GDM1 (cell line): Measurements from ENCODE around the gene UBR3.
"Not testable (repeated sequence)": the region's sequence is repeated elsewhere in the genome, so short reads cannot be mapped to it uniquely, and the experiment has no call there.

Experiments
- DNase-seq: peaks from one replicate; lab custom pipeline; 2025; lab: John Stamatoyannopoulos, UW

Gene UBR3

DNA sequence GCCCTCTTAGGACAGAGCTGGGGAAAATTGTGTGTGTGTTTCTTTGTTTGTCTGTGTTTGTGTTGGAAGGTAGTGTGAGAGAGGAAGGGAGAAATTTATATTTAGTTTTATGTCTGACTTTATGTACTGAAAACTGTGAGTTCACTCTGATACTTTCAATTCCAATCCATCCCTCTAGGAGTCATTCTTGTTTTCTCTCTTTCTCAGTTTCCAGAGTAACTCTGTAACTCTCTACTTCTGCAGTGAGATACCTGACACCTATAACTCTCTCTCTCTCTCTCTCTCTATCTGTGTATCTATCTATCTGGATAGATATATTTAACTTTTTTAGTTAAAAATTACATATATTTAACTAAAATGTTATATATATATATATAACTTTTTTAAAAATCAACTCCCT, 128.7 kb downstream of the UBR3 start:
- DNase-seq = no peak

DNA sequence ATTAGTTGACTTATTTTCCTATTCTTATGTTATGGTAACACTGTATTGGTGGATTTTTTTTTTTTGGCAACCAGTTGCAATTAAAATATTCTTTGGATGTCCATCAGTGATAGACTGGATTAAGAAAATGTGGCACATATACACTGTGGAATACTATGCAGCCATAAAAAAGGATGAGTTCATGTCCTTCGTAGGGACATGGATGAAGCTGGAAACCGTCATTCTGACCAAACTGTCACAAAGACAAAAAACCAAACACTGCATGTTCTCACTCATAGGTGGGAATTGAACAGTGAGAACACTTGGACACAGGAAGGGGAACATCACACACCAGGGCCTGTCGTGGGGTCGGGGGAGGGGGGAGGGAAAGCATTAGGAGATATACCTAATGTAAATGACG, 130.0 kb downstream of the UBR3 start:
- DNase-seq = not testable (repeated sequence)

DNA sequence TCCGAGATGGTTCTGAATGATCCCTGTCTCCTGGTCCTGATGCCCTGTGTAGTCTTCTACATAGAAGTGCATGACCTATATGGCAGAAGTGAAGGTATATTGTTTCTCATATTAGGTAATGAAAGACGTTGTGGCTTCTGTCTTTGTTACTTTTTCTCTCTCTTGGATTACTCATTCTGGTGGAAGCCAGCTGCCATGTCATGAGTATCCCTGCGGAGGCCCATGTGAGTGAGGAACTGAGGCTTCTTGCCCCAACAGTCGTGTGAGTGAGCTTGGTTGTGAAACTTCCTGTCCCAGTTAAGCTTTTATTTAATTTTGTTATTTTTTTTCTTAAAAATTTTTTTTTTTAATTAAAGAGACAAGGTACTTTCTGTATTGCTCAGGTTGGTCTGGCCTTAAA, 134.7 kb downstream of the UBR3 start:
- DNase-seq = no peak

DNA sequence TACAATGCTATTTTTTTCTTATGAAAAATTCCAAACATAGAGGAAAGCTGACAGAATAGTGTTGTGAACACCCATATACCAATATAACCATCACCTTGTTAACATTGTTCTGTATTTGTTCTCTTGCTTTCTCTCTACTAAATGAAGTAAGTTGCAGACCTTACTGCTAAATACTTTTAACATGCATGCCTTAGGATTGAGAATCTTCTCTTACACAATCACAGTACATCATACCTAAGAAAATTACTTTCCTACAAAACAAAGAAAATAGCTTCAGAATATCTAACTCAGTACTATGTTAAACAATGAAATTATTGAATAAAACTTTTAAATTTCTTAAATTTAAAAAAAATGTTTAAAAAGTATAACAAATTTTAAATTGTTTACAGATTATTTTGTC, 136.5 kb downstream of the UBR3 start:
- no peak for DNase-seq

DNA sequence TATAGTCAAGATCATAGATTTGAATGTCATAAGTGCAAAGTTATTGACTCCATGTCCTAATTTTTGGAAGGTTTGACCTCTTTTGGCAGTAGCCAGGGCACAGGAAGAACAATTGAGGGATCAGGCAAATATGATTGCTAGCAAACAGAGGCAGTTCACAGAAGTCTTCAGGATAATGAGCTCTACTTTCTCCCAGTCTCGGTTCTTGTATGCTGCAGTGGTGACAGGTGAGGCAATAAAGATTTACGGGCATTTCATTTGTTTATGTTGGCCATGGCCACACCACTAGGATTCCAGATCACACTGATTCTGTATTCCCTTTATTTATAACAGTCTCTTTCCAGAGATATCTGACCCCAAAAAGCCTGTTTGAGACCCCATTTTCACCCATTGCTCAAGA, 137.5 kb downstream of the UBR3 start:
- no peak for DNase-seq

DNA sequence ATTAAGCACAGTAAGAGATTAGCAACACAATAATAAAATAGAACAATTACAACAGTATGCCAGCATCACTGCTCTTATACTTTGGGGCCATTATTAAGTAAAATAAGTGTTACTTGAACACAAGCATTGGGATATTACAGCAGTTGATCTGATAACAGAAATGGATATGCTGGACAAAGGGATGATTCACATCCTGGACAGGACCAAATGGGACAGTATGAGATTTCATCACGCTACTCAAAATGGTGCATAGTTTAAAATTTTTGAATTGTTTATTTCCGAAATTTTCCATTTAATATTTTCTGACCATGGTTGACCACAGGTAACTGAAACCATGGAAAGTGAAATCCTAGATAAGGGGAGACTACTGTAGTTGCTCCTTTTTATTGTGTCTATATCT, 138.2 kb downstream of the UBR3 start:
- no peak for DNase-seq

DNA sequence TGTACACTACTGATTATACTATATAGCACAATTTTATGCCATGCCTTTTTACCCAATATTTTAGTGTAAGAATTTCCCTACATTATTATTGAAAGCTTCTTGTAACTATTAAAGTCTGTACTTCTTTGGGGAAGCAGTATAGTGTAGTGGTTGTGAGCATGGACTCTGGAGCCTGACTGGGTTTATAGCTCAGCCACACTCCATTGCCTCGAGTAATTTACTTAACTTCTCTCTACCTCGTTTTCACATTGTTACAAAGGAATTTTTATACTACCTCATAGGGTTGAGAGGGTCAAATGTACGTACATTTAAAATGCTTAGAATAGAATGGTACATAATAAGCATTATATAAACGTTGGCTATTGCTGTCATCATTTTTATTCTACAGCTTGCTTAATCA, 139.2 kb downstream of the UBR3 start:
- DNase-seq = no peak

DNA sequence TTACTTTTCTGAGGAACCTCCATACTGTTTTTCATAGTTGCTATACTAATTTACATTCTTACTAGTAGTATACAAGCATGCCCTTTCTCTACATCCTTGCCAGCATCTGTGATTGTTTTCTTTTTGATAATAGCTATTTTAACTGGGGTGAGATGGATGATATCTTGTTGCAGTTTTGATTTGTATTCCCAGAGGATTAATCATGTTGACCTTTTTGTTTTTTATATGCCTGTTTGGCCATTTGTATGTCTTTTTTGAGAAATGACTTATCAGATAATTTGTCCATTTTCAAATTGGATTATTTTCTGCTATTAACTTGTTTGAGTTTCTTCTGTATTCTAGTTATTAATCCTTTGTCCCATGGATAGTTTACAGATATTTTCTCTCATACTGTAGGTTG, 141.5 kb downstream of the UBR3 start:
- DNase-seq = no peak

DNA sequence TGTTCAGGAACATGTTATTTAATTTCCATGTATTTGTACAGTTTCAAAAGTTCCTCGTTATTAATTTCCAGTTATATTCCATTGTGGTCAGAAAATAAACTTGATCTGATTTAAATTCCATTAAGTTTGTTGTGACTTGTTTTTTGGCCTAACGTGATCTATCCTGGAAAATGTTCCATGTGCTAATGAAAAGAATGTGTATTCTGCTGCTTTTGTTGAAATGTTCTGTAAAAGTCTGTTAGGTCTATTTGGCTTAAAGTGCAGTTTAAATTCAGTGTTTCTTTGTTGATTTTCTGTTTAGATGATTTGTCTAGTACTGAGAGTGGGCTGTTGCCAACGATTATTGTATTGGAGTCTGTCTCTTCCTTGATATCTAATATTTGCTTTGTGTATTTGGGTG, 148.0 kb downstream of the UBR3 start:
- no peak for DNase-seq

DNA sequence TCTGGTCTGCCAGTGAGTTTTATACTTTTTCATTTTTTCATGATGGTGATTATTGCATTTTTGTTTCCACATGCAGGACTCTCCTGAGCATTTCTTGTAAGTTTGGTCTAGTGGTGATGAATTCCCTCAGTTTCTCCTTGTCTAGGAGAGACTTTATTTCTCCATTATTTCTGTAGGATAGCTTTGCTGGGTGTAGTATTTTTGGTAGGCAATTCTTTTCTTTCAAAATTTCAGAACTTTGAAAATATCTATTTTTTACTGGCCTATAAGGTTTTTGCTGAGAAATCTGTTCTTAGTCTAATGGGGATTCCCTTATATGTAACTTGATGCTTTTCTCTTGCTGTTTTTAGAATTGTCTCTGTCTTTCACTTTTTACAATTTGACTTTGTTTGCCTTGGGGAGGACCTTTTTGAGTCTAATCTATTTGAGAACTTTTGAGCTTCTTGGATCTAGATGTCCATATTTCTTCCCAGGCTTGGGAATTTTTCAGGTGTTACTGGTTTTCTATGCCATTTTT, 149.1 kb downstream of the UBR3 start:
- DNase-seq = no peak

DNA sequence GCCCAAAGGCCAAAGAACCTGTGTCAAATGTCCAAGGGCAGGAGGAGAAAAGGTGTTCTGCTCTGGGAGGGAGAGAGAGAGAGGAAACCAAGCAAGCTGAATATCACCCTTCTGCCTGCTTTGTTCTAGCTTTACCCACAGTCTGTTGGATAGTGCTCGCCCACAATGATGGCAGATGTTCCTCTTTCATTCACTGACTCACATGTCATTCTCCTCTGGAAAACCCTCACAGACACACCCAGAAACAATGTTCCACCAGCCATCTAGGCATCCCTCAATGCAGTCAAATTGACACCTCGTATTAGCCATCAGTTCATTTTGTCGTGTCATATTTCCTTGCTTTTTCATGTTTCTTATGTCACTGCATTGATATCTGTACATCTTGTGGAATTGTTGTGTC, 150.3 kb downstream of the UBR3 start:
- no peak for DNase-seq

DNA sequence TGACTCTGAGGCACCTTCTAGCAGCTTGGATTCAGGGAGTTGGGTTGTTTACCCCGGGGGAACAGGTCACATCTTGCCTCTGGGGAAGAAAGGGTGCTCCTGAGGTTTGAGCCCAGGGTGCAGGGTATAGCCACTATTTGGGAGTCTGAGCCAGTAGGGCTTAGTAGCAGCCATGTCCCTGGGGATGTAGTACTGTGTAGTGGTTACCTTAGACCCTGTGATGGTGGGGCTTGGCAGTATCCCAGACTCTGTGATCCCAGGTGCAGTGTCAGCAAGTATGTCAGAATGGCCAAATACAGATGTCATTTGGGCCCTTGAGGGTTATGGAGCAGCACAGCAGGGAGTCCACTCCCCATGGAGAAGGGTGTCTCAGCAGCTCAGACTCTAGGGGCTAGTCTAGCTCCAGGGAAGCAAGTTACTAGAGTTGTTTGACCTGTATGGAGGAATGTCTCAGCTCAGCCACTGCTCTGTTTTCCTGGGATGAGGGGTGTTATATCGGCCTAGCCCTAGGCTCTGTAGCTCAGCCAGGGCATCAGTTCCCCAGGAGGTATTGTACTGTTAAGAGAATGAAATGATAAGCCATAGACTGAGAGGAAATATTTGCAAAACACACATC, 151.3 kb downstream of the UBR3 start:
- no peak for DNase-seq

DNA sequence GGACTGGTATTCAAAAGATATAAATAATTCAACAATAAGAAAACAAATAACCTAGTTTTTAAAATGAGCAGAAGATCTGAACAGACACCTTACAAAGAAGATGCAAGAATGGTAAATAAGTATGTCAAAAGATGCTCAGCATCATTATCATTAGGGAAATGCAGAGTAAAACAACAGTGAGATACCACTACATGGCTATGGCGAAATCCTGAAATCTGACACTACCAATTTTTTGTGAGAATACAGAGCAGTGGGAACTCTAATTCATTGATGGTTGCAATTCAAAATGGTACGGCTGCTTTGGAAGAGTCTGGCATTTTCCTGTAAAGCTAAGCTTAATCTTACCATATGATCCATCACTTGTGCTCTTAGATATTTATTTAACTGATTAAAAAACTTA, 151.8 kb downstream of the UBR3 start:
- no peak for DNase-seq

DNA sequence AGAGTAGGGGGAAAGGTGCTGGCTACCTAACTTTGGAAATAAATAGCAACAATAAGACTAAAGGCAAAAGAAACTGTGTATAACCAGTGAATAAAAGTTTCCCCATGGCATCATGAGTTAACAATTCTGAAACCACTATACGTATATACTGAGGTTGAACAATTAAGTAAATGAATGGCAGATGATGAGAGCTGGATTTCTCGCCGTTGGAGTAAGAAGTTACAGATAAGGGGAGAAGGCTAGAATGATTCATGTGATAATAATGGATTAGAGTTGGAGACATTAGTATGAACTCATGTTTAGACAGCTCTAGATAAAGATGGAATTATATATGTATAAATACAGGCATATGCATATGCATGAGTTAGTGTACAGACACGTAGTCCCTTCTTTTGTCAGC, 152.7 kb downstream of the UBR3 start:
- no peak for DNase-seq

DNA sequence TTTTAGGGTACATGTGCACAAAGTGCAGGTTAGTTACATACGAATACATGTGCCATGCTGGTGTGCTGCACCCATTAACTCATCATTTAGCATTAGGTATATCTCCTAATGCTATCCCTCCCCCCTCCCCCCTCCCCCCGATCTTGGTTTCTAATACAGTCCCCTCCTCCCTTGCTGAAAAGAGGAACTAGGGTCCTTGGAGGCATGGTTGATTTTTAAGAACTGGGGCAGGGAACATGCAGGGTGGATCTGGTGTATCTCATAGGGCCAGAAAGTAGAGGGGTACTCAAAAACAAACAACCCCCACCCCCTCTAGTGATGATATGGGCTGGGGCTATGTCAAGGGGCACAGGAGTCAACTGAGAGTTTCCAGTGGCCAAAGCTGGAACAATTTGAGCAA, 153.4 kb downstream of the UBR3 start:
- DNase-seq = no peak

DNA sequence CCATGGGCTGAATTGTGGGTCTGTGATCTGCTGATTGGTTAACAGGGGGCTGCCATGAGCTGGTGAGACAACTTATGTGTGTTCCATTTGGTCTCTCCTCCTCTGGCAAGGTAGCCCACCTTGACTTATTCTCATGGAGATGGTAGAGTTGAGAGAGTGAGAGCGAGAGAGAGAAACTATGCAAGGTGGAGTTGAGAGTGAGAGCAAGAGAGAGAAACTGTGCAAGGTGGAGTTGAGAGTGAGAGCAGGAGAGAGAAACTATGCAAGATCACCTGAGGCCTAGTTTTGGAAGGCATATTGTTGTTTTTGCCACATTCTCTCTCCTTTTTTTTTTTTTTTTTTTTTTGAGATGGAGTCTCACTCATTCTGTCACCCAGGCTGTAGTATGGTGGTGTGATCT, 155.7 kb downstream of the UBR3 start:
- no peak for DNase-seq

DNA sequence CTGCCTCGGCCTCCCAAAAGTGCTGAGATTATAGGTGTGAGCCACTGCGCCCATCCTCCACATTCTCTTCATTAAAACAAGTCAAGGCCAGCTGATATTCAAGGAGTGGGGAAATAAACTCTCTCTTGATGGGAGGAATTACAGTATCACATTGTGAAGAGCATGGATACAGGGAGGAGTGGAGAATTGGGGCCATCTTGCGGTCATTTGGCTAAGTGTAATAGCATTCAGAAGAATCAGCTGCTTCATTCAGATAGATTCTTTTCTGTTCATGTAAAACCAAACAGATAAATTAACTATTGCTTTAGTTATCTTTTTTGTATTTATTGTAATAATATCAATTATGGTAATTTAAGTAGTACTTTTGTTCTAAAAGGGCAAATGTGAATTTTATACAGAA, 156.3 kb downstream of the UBR3 start:
- DNase-seq = no peak

DNA sequence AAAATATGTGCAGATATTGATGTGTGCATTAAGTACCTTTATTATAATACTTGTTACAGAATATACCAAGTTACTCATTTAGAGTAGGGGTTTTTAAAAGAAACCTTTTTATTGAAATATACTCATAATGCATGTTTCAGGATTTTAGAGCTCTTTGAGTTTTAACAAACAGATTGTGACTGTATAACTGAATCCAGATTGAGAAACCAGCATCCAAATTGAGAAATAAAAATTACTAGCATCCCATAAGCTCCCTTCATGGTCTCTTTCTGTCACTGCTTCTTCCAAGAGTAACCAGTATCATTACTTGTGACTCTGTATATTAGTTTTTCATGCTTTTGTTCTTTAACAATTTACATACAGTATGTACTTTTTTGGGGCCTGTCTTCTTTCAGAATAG, 156.9 kb downstream of the UBR3 start:
- DNase-seq = no peak

DNA sequence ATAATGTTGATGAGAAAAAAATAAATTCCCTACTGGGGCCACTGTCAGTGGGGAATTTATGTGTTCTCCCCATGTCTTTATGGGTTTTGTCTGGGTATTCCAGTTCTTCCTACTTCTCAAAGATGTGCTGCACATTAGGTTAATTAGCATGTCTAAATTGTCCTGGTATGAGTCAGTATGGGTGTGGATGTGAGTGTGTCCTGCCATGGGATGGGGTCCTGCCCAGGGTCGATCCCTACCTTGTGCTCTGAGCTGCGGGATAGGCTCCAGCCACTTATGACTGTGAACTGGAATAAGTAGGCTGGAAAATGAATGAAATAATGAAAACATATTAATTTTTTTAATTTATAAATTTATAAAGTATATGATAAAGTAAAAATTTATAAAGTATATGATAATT, 167.5 kb downstream of the UBR3 start:
- no peak for DNase-seq

DNA sequence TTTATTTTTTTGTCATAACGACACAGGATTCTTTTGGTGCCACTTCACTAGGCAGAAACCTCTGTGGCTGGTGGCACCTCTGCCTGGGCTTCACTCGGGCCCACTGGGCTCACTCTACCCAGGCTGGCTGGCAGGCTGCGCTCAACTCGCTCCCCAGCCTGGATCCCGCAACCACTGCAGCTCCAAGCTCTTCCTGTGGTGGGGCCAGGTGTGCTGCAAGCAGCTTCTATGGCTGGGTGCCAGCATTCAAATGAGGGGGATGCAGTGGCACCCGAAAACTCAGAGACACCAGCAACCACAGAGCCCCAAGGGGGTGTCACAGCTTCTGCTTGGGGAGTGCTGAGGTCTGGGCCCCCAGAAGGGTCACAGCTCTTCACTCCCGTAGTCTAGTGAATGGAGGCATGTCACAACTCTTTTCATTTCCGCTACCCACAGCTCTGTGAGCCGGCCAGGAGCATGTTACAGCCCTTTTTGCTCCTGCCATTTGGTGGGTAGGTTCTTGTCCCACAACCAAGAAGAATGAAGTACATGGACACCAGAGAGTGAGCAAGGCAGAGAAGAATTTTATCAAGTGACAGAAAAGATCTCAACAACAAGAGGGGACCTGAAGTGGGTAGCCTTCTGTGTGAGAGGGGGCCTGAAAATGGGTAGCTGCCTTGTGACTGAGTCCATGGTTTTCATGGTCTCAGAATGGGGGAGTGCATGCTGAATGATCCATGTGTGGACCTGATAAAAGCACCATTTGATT, 170.1 kb downstream of the UBR3 start:
- DNase-seq = no peak

DNA sequence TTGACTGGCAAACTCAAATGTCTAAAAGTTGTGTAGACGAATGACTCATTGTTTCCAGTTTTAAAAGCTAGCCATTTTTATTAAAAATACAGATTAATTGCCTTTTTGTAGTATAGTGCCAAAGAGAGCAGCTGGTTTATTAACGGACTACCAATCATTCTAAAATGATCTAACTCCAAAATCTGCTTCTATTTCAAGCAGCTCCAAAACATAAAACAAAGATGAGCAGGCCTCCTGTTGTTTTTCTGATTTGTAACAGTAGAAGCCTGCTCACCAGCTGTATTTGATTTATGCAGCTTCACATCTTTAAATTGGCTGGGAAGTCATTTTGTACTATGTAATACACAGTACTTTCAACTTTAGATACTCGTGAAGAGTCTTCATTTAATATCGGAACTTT, 171.8 kb downstream of the UBR3 start:
- no peak for DNase-seq

DNA sequence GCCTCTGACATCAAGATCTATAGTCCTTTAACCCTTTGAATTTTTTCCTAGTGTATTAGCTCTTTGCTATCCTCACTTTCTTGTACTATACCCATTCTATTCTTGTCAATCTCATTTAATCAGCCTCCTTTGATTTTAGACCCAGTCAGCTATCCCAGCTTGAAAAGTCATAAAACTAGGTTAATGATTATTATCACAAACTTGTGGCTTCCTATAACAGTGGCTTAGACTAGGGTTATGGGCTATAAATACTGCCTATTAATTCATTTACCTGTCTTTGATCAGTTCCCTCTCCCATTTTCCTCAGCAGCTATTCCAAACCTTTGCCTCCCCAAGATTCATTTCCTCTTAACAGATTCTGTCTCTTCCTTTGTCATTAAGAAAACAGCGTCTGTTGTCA, 174.8 kb downstream of the UBR3 start:
- DNase-seq = no peak

DNA sequence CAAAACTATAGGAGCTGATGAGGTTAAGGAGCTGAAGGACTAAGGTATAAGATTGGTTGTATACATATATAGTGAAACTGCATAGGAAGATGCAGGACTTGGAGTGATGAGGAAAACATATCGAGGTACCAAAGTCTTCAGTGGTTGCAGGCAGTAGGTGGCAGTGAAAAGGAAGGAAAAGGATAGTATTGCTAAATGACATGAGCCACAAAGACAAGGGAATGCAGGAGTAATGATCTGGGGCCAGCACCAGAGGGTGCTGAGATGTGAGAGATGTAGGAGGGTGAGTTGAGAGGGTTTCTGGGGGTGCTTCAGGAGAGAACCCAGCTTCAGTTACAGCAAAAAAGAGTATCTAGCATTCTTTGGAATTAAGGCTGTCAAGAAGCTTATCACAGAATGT, 178.4 kb downstream of the UBR3 start:
- no peak for DNase-seq
